GM12874 (cell line): ENCODE measurements around the gene CNKSR3.

Experiments
- CTCF ChIP-seq: IDR thresholded peaks from 2 replicates; pipeline ENCODE4 v1.5.1; 2011; ENCODE audit warnings: low read depth, mild to moderate bottlenecking, control low read depth, low read length, moderate library complexity; ENCODE audit not compliant: insufficient read depth

Gene CNKSR3

DNA sequence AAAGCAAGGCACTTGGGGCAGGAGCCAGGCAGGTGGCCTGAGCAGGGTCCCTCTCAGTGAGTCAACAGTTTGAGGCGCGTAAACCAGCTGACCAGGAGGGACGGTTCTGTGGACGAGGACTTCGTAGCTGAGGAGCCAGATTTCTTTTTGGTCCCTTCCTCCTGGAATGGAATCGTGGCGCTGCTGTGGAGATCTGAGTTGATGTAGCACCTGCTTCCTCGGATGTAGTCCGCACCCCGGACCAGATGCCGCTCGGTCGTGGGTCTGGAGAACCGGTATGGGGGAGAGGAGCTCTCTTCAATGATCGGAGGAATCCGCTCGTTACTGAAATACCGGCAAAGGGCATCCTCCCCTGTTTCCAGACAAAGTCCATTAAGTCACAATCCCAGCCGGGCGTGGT, 104.2 kb downstream of the CNKSR3 start:
- TF ChIP-seq CTCF = no peak

DNA sequence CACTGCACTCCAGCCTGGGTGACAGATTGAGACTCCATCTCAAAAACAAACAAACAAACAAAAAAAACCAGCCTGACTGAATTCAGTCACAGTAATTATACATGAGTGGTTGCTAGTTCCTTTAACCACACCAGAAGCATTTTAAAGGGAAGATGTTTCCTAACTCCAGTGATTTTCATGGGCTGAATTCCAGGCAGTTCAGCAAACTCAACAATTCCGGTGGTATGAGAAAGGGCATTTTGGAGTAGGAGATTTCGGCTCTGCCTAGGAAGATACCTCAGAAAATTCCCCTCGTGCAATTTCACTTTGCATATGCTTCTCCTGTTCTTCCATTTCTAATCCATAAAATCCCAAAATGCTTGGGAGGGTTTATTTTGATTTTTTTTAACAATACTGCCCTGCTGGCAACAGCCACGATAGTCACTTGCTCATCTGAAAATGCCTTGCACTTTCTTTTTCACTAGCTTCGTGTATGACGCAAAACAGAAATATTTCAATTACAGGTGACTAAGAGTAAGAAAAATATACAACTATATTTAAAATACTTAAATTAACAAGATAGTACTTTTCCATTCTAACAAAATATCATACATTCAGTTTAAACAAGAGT, 105.6 kb downstream of the CNKSR3 start:
- no peak for TF ChIP-seq CTCF

GRCh38 chr6:154403788-154404187, 106.7 kb downstream of the CNKSR3 start:
- TF ChIP-seq CTCF = no peak

- TF ChIP-seq CTCF = no peak
Measured at GRCh38 chr6:154402081-154402780, 108.3 kb downstream of the CNKSR3 start.

DNA sequence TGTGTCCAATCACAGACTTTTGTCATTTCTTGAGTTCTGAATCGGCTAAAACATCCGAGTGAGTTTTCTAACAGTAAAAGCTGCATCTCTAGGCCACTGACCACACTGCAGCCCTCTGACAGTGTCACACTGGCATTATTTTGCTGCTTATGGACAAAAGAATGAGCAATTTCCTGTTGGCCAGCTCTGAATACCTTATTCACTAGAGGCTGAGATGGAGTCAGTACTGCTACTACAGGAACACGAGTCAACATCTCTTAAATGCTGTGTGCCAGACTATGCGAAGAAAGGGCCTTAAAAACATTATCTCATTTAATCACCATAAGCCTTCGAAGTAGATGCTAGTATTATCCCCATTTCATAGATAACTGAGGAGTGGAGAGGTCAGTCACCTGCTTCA, 111.4 kb downstream of the CNKSR3 start:
- no peak for TF ChIP-seq CTCF

- no peak for TF ChIP-seq CTCF
Measured at GRCh38 chr6:154397491-154398195, 112.8 kb downstream of the CNKSR3 start.

GRCh38 chr6:154395878-154396277, 114.6 kb downstream of the CNKSR3 start:
- TF ChIP-seq CTCF = no peak
